Prostate gland (tissue), 2 donors: ENCODE results near the gene TSPAN12. TPM values are rescaled to one million over a fixed set of nuclear protein-coding genes. Genes with fewer than 3 reads are reported as not detected.

Experiments
- DNase-seq: peaks from one replicate; pipeline ENCODE4 v3.0.0-alpha.2; 2019; ENCODE audit warnings: low spot score
- H3K27ac ChIP-seq, 2 donors: fragments of 200-600 bp; sonication (generic); 2 replicates each; pipeline ENCODE4 v1.5.1; 2017 to 2019
- H3K27me3 ChIP-seq: fragments of 200-600 bp; sonication (generic); replicated peaks from 2 replicates; pipeline ENCODE4 v1.5.1; 2019; ENCODE audit not compliant: insufficient read depth
- H3K36me3 ChIP-seq, 2 donors: fragments of 200-600 bp; sonication (generic); 1 replicate in 1 of 2; 2 replicates in 1 of 2; pipeline versions ENCODE4 v1.5.1 to v1.8.1; 2017 to 2019
- H3K4me1 ChIP-seq: fragments of 200-600 bp; sonication (generic); replicated peaks from 2 replicates; pipeline ENCODE4 v1.5.1; 2019
- H3K4me3 ChIP-seq, 2 donors: fragments of 200-600 bp; sonication (generic); 2 replicates each; pipeline ENCODE4 v1.5.1; 2017 to 2019
- H3K9me3 ChIP-seq: fragments of 200-600 bp; sonication (generic); 2 replicates; pipeline ENCODE4 v1.5.1; 2017
- CTCF ChIP-seq, 4 experiments: fragments of 200-600 bp in 2 of 4; fragments of 450-650 bp in 2 of 4; sonication (generic) in 2 of 4; IDR thresholded peaks; 1 replicate in 3 of 4; 2 replicates in 1 of 4; pipeline ENCODE4 v1.5.1; 2016 to 2019; ENCODE audit warnings: antibody characterized with exemption in 4 of 4, mild to moderate bottlenecking in 2 of 4, moderate library complexity in 2 of 4
- POLR2A ChIP-seq: fragments of 450-650 bp; IDR thresholded peaks from one replicate; pipeline ENCODE4 v1.6.1; 2016; ENCODE audit warnings: antibody characterized with exemption, mild to moderate bottlenecking
- POLR2AphosphoS5 ChIP-seq: sonication (generic); formaldehyde crosslinking; IDR thresholded peaks from one replicate; pipeline ENCODE4 v1.6.1; 2017; ENCODE audit warnings: antibody characterized with exemption
- WGBS: methylation state at CpG from one replicate; pipeline ENCODE4 v1.1.5; 2018; 5-methylcytosine and 5-hydroxymethylcytosine counted together
- intact Hi-C: fragments of 100-400 bp; cut with DNase I; formaldehyde crosslinking; loops from one replicate; pipeline ENCODE4 v1.14.2; 2022
- total RNA-seq, 2 donors: library from RNA; depleted of rRNA; stranded (reverse); fragments of >200 nt; gene quantifications; one replicate each; pipeline ENCODE4 v1.1.0, GENCODE V29; 2016

The TSPAN12 gene
- total RNA-seq, 2 donors from 2014 or later = 14.5 to 16.2 TPM

GRCh38 chr7:120740348-120740747 lies 117.6 kb downstream of the TSPAN12 start:
- intact Hi-C loops = no loop called here
- Histone ChIP-seq H3K27ac (no peak overlapping the region), H3K4me1 (no peaks in the 10 kb centered on the region), H3K27me3 (no peaks in the 10 kb centered on the region), H3K36me3 (no peaks in the 10 kb centered on the region), H3K4me3 (no peak overlapping the region), H3K9me3 (no peaks in the 10 kb centered on the region)
- WGBS = 63% methylated on average over 3 of the region's 3 CpGs
- no peak for TF ChIP-seq POLR2AphosphoS5
- TF ChIP-seq CTCF (IDR thresholded peaks at IDR 0.05) = no peak
- no peak for TF ChIP-seq POLR2A
- DNase-seq = no peak

GRCh38 chr7:120738816-120739215 lies 119.1 kb downstream of the TSPAN12 start:
- Histone ChIP-seq H3K36me3 (no peaks in the 10 kb centered on the region), H3K4me3 (no peak overlapping the region), H3K27ac (no peak overlapping the region), H3K9me3 (no peaks in the 10 kb centered on the region), H3K4me1 (no peaks in the 10 kb centered on the region), H3K27me3 (no peaks in the 10 kb centered on the region)
- WGBS = 84% methylated on average over 3 of the region's 3 CpGs
- DNase-seq = no peak
- TF ChIP-seq POLR2AphosphoS5 = no peak
- no peak for TF ChIP-seq POLR2A
- no peak for TF ChIP-seq CTCF (IDR thresholded peaks at IDR 0.05)
- intact Hi-C loops = no loop called here

Other genes starting within 250 kb of the TSPAN12 start
- gene ING3, start 92.6 kb upstream of the TSPAN12 start, total RNA-seq = 10 to 100 TPM; 12.4 to 20.8 TPM
- gene CPED1, start 130.6 kb upstream of the TSPAN12 start, total RNA-seq = 10 to 100 TPM; 10.7 to 23.3 TPM